GM18909 (cell line): ENCODE data around the gene CCDC39.
A peak's percentile ranks its signal among the peaks of the same experiment; 100 is the strongest.
"Not testable (repeated sequence)": the region's sequence is repeated elsewhere in the genome, so short reads cannot be mapped to it uniquely, and the experiment has no call there.

Experiments
- ATAC-seq: cut with Tn5 transposase; IDR thresholded peaks from one replicate; pipeline ENCODE4 v1.9.1; 2021; ENCODE audit warnings: mild to moderate bottlenecking; ENCODE audit not compliant: unreplicated experiment, poor library complexity

The CCDC39 gene

DNA sequence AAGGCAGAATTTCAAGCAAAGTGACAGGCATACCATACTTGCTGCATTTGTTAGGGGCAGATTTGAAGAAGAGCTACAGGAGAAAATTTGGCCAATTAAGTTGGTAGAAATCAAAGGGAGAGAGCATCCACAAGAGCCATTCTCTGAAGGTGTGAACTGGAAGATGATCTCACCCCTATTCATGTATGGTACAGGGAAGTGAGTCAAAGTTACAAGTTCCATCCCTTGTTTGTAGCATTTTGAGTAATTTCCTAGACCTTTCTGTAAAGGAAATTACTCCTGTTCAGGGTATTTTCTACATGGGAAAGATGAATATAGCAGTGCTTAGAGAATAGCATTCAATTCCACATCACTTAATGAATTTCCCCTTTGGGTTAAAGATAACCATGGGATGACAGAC lies 48.9 kb downstream of the CCDC39 start:
- ATAC-seq, result no peak

DNA sequence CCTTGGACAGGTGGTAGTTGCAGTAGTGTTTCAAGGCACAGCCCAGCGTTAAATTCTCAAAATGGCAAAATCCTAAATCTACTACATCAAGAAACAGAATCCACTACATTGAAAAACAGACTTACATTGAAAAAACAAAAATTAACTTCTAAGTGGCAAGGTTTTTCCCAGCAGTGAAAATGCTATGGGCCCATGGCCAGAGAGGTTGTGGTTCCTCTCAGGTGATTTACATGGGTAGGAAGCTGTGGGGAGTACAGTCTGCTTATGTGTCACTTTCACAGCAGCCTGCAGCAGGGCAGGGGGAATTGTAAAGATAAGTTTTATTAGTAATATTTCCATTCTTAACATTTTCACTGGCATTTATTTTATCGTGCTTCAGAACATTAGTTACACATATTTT lies 52.4 kb downstream of the CCDC39 start:
- peak; percentile 98 for ATAC-seq

DNA sequence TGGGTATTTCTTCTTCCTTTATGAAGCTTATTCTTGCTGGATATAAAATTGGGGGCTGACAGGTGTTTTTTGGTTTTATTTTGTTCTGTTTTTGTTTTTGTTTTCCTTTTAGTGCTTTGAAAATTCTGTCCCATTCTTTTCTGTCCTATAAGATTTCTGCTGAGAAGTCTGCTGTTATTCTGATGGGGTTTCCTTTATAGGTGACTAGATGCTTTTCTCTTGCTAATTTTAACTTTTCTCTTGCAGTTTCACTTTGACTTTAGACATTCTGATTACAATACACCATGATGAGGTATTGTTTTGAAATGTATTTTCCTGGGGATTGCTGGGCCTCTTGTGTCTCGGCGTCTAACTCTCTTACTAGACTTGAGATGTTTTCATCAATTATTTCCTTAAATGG lies 54.6 kb downstream of the CCDC39 start:
- ATAC-seq, result peak; percentile 48

DNA sequence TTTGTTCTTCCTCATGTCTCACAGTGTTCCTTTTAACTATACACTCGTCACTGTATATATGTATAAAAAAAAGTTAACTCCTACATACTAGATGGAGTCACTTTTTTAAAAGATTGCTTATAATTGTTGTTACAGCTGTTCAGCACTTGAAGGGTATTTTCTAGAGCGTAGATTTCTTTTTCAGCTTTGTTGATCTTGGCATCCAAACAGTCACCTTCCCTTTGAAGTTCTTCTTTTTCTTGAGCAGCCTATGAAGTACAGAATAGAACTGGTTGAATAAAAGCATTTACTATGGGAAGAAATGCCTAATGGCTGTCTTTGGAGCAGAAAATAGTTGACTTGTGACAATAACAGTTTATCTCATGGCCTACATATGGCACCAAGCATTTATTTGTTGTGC lies 59.6 kb downstream of the CCDC39 start:
- ATAC-seq, result no peak

DNA sequence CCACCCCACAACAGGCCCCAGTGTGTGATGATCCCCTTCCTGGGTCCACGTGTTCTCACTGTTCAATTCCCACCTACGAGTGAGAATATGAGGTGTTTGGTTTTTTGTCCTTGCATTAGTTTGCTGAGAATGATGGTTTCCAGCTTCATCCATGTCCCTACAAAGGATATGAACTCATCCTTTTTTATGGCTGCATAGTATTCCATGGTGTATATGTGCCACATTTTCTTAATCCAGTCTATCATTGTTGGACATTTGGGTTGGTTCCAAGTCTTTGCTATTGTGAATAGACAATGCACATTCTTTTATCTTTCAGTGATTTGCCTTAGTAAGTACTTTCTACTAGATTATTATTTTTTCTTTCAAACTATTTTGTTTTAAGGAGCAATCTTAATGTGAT lies 60.7 kb downstream of the CCDC39 start:
- not testable (repeated sequence) for ATAC-seq

DNA sequence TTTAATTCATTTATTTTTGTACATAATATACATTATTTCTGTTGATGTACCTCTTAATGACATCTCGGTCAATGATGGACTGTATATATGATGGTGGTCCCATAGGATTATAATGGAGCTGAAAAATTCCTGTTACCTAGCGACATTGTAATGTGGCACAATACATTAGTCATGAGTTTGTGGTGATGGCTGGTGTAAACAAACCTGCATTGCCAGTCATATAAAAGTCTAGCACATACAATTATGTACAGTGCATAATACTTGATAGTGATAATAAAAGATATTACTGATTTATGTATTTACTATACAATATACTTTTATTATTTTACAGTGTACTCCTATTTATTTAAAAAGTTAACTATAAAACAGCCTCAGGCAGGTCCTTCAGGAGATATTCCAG lies 62.2 kb downstream of the CCDC39 start:
- no peak for ATAC-seq

DNA sequence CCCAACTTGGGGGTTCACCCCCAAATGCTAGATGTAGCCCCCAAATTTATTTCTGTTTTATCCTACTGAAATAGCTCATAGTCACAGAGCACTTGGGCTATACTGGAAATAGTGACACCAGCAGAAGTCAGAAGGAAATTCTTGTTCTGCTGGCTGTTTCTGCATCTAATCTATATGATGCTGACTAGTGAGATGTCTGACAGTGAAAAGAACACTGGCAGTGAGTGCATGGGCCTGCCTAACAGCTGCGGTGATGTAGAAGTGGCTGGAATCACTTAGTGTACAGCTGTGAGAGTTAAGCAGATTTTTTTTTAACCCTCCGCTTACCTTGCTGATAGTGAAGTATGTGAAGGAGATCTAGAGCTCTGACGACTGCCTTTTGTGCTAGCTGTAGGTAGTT lies 63.3 kb downstream of the CCDC39 start:
- ATAC-seq, result no peak

DNA sequence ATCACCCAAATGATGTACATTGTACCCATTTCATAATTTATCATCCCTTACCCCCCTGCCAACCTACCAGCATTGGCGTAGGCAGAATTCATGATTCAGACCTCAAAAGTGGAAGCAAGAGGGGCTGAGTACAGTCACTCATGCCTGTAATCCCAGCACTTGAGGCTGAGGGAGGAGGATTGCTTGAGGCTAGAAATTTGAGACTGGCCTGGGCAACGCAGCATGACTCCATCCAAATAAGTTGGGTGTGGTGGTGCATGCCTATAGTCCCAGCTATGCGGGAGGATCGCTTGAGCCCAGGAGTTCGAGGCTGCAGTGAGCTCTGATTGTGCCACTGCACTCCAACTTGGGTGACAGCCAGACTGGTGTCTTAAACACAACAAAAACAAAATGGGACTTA lies 66.9 kb downstream of the CCDC39 start:
- no peak for ATAC-seq

DNA sequence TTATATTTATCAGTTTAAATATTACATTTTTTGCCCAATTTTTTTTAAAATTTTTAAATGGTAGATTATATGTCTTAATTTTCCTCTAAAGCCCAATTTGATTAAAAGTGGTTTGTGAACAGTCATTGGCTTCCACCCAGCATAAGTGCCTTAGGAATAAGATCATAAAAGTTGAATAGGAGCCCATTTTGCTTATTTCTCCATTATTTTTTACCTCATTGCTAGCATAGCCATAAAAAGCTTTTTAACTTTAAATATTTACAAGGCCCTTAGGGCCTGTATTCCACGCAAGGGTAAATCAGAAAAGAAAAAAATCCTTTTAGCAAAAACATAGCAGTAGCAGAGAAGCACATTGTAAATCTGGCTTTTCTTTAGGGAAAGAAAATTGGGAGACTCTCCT lies 68.3 kb downstream of the CCDC39 start:
- no peak for ATAC-seq

DNA sequence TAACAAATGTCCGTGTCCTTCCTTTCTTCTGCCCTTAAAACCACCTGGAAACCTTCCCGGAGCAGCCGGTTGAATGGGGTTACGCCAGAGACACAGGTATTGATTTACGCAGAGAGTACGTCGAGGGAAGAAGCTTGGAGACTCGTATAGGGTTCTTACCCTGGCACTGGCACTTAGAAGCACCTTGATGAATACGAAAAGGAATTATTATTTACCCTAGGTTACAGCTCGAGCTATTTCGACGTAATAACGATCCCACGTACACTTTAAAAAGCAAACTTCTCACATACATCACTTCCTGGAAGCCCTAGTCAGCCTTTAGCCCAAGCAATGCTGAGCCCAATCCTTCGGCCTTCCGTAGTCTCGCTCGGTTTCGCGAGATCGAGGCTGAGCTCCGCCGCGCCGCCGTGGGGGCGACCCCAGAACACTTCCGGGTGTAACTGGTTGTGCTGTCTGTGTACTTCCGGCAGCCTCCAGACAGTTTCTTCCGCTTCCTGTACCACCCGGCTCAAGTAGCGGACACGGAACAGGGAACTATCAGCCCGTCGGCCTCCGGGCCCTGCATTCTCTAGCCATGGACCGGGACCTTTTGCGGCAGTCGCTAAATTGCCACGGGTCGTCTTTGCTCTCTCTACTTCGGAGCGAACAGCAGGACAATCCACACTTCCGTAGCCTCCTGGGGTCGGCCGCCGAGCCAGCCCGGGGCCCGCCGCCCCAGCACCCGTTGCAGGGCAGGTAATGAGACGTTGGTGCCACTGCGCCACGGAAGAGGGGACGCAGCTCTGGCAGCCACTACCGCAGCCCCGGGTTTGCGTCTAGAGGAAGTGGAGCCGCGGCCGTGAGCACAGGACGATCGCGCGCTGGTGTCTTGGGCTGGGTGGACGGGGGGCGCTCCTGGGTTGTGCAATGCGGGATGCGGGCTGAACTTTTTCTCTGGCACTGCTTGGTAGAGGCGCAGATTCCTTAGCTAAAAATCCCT lies 77.3 kb downstream of the CCDC39 start, which contains the start of gene TTC14:
Gene TTC14, plus strand, starts transcription at position 476 of the 979 bp plus-strand sequence. Its CDS starts 99 bp downstream, at position 575.
- peak; percentile 99 for ATAC-seq

DNA sequence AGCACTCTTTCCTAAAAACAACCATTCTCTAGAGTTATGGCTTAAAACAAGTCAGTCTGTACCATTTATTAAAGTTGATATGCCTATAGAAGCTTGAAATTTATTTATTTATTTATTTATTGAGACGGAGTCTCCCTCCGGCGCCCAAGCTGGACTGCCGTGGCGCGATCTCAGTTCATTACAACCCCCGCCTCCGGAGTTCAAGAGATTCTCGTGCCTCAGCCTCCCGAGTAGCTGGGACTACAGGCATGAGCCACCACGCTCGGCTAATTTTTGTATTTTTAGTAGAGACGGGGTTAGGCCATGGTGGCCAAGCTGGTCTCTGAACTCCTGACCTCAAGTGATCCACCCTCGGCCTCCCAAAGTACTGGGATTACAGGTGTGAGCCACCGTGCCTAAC lies 78.8 kb downstream of the CCDC39 start:
- no peak for ATAC-seq

DNA sequence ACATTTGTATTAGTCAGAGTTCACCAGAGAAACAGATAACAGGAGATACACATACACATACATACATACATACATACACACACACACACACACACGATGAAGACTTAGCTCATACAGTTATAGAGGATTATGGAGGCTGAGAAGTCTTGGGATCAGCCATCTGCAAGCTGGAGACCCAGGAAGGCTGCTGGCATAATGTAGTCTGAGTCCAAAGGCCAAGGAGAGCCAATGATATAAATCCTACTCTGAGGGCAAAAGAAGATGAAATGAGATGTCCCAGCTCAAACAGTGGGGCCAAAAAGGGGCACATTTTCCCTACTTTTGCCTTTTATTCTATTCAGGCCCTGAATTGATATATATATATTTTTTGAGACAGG lies 83.7 kb downstream of the CCDC39 start:
- no peak for ATAC-seq

DNA sequence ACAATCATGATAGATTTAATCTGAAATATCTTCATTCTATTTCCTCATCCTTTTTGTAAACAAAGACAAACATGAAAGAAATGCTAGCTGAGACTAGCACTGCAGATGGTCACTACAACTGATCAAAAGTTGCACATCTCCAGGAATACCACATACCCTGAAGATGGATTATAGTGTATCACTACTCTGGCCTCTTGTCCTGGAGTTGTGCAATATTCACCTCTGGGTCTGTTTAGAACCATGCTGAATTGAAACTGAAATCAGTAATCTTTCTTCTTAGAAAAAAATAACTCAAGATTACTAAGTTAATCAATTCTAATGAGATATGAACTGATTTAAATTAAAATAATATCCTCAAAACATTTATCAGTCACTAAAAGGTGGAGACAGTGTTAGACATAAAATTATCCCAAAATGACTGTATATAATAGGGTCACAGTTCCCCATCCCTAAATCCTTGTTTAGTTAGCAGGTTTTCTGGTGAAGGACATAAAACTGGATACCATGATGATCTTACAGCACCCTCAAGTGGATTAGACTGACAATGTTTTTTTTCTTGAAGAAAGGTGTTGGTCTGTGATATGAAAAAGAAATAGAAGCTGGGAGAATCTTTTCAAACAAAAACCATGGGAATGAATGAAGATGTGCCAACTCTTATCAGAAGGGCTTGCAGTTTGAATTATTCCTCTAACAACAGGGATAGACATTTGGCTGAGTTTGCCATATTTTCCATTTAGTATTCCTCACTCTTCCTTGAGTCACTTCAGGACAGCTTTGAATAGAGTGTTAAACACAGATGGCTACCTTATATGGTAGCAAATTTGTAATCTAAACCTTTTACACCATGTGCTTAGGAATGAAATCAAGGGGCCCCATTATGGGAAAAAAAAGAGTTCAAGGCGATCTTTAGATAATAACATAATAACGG lies 84.4 kb downstream of the CCDC39 start:
- peak; percentile 77 for ATAC-seq

DNA sequence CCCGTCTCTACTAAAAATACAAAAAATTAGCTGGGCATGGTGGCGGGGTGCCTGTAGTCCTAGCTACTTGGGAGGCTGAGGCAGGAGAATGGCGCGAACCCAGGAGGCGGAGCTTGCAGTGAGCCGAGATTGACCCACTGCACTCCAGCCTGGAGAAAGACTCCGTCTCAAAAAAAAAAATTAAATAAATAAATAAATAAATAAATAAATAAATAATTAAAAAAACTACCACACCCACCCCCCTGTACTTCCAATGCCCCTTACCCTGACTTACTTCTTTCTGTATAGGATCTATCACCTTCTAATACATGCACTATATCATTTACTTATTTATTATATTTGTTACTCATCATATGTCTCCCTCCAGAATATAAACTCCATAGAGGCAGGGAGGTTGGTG lies 85.7 kb downstream of the CCDC39 start:
- not testable (repeated sequence) for ATAC-seq

DNA sequence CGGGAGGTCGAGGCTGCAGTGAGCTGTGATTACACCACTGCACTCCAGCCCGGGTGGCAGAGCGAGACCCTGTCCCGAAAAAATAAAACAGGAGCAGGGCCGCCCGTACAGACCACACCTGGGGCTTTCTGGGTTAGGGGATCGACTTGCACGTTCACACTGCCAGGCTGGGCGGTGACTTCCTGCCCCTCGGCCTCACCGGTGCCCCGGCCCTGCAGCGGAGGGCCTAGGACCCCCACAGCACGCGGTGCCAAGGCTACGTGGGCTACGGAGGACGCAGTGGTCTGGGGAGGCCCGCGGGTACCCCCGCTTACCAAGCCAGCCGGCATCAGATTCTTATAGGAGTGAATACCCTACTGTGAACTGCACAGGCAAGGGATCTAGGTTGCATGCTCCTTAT lies 88.9 kb downstream of the CCDC39 start:
- no peak for ATAC-seq

DNA sequence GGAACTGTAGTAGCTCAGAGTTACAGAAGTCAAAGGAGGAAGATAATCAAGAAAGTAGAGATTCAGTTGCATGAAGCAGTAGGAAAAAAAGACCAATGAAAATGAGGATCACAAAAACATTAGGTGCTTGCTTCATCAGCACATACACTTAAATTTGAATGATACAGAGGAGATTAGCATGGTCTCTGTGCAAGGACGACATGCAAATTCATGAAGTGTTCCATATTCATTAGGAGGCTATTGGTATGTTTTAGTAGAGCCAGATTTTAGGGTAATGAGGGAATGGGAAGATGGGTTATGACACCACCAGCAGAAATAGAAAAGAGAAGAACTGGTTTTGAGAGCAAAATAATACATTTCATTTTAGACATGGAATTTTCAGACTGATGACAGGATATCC lies 98.4 kb downstream of the CCDC39 start:
- no peak for ATAC-seq

DNA sequence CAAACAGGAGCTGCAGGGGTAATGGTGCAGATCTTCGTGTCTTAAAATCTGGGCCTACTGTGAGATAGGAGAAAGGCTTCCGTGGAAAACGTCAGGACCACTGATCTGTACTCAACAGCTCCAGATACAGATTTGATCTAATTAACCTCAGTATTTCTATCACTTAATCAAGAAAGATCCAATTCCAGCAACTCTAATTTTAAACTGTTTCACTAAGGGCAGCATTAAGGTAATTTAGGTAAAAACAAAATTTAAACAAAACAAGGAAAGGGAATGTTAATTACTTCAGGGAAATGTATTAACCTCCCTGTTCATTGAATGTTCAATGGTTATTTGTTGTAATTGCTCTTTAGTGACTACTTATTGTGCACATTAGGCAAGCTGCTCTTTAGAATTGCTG lies 103.7 kb downstream of the CCDC39 start:
- no peak for ATAC-seq

DNA sequence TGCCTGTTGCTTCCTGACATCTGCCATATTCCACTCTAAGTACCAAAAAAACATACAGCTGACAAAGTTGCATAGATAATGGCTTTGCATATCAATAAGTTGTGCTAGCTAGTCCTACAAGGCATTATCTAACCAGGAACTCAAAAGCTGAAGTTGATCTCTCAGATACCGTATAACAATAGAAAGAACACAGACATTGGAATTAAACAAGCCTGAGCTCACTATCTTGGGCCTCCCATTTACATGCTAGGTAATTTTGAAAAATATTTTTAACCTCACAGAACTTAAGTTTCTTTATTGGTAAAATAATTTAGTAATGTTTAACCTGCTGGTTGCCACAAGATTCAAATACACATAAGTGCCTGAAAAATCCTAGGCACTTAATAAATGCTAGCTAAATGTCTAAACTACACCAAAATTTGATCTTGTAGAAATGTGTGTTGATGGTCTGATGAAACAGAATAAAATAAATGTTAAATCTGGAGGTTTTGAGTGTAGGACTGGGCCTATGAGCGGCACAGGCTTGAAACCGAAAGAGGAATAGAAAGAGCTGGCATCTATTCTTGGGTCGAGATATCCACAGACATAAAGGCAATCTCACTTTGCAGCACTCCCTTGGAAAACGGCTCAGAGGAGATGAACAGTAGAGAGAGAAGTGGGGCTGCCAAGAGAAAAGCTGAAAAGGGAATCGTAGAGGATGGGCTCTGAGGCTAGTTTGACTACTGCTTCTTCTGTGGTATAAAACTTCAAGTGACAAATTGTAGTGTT lies 107.3 kb downstream of the CCDC39 start:
- ATAC-seq, result peak; percentile 85

DNA sequence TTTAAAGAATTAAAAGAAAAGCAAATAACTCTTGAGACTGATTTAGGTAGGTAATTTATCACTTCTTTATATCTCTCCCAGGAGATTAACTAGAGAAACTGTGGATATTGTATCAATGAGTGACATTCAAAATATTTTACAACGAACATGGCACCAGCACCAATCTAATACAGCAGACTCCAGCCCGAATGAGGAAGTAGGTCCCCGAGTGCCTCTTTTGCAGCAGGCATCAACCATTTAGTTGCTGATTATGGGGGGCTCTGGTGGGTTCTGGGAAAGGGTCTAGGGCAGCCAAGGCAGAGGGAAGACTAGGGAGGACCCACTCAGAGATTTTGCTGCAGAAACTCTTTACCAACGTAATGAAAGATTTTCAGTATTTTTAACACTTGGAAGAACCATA lies 109.1 kb downstream of the CCDC39 start:
- ATAC-seq, result no peak

DNA sequence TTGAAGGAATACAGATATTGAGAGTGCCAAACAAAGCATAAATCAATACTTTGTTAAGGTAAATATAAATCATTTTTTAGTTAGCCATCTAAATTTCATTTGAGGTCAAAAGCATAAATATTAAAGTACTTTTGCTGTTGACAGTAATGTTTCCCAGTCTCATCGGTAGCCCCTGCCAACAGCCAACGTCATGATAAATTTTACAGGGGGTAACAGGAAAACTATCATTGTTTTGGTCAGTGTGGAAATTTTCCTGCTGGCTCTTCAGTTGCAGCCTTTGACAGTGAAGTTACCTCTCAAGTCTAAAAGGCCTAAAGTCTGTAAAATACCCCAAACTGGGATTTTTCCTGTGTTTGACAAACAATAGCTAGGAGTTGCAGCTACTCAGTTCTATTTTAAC lies 114.6 kb downstream of the CCDC39 start:
- ATAC-seq, result no peak
